ENCODE measurements around the gene CGREF1.

Gene CGREF1

GRCh38 chr2:27083410-27084296 lies 35.3 kb downstream of the CGREF1 start:
- Histone ChIP-seq H3K9me3 (no peaks in the 10 kb centered on the region), H3K4me1 (peaks cover 19% of the 10 kb centered on the region), H3K27me3 (no peaks in the 10 kb centered on the region), H3K4me3 (ENCODE audit: low read depth, low read length) (no peak overlapping the region), H3K36me3 (peaks cover 22% of the 10 kb centered on the region)
- TF ChIP-seq, protein P1, sequence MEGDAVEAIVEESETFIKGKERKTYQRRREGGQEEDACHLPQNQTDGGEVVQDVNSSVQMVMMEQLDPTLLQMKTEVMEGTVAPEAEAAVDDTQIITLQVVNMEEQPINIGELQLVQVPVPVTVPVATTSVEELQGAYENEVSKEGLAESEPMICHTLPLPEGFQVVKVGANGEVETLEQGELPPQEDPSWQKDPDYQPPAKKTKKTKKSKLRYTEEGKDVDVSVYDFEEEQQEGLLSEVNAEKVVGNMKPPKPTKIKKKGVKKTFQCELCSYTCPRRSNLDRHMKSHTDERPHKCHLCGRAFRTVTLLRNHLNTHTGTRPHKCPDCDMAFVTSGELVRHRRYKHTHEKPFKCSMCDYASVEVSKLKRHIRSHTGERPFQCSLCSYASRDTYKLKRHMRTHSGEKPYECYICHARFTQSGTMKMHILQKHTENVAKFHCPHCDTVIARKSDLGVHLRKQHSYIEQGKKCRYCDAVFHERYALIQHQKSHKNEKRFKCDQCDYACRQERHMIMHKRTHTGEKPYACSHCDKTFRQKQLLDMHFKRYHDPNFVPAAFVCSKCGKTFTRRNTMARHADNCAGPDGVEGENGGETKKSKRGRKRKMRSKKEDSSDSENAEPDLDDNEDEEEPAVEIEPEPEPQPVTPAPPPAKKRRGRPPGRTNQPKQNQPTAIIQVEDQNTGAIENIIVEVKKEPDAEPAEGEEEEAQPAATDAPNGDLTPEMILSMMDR (IDR thresholded peaks at IDR 0.05; ENCODE audit: low read depth, low read length): no peak
- DNase-seq: peak; percentile 43

GRCh38 chr2:27082773-27083409 lies 36.0 kb downstream of the CGREF1 start:
- TF ChIP-seq, protein P1 (IDR thresholded peaks at IDR 0.05; ENCODE audit: low read depth, low read length): no peak
- Histone ChIP-seq H3K27me3 (no peaks in the 10 kb centered on the region), H3K36me3 (peaks cover 22% of the 10 kb centered on the region), H3K9me3 (no peaks in the 10 kb centered on the region), H3K4me1 (peaks cover 19% of the 10 kb centered on the region), H3K4me3 (ENCODE audit: low read depth, low read length) (no peak overlapping the region)
- no peak for DNase-seq

DNA sequence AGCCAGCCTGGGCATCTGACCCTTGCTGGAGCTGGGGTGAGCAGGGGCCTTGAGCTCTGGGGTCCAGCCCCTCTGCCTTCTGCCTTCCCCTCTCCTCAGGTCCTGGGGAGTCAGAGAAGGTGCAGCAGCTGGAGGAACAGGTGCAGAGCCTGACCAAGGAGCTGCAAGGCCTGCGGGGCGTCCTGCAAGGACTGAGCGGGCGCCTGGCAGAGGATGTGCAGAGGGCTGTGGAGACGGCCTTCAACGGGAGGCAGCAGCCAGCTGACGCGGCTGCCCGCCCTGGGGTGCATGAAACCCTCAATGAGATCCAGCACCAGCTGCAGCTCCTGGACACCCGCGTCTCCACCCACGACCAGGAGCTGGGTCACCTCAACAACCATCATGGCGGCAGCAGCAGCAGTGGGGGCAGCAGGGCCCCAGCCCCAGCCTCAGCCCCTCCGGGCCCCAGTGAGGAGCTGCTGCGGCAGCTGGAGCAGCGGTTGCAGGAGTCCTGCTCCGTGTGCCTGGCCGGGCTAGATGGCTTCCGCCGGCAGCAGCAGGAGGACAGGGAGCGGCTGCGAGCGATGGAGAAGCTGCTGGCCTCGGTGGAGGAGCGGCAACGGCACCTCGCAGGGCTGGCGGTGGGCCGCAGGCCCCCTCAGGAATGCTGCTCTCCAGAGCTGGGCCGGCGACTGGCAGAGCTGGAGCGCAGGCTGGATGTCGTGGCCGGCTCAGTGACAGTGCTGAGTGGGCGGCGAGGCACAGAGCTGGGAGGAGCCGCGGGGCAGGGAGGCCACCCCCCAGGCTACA lies 36.8 kb downstream of the CGREF1 start:
- H3K27me3 ChIP-seq: no peaks in the 10 kb centered on the region
- peaks cover 22% of the 10 kb centered on the region for H3K36me3 ChIP-seq
- DNase-seq: no peak
- H3K4me1 ChIP-seq: peaks cover 22% of the 10 kb centered on the region
- no peaks in the 10 kb centered on the region for H3K9me3 ChIP-seq
- peak overlapping the region; percentile 41; the same call in 1 of the 2 replicates for H3K4me3 ChIP-seq (ENCODE audit: low read depth, low read length)
- TF ChIP-seq, protein P1 (IDR thresholded peaks at IDR 0.05; ENCODE audit: low read depth, low read length): no peak

GRCh38 chr2:27080603-27080936 lies 38.4 kb downstream of the CGREF1 start:
- no peaks in the 10 kb centered on the region for H3K9me3 ChIP-seq
- DNase-seq: no peak
- H3K36me3 ChIP-seq: peaks cover 22% of the 10 kb centered on the region
- H3K4me1 ChIP-seq: peaks cover 30% of the 10 kb centered on the region
- TF ChIP-seq, protein P1 (IDR thresholded peaks at IDR 0.05; ENCODE audit: low read depth, low read length): no peak
- no peaks in the 10 kb centered on the region for H3K27me3 ChIP-seq
- H3K4me3 ChIP-seq (ENCODE audit: low read depth, low read length): peak overlapping the region; percentile 93

- TF ChIP-seq, protein P1 (IDR thresholded peaks at IDR 0.05; ENCODE audit: low read depth, low read length): no peak
- no peak for DNase-seq
- H3K9me3 ChIP-seq: no peaks in the 10 kb centered on the region
- no peaks in the 10 kb centered on the region for H3K27me3 ChIP-seq
- H3K36me3 ChIP-seq: peaks cover 22% of the 10 kb centered on the region
- H3K4me3 ChIP-seq (ENCODE audit: low read depth, low read length): peak overlapping the region; percentile 93
- peaks cover 32% of the 10 kb centered on the region for H3K4me1 ChIP-seq
Measured at GRCh38 chr2:27080140-27080469, 38.8 kb downstream of the CGREF1 start.
